AG10803 (cell line): ENCODE data around the gene SGF29.

ENCODE experiments used
- DNase-seq: peaks from one replicate; pipeline ENCODE4 v3.0.0; 2010; ENCODE audit warnings: low read depth
- H3K4me3 ChIP-seq: 2 replicates; pipeline ENCODE4 v1.5.1; 2011; ENCODE audit warnings: mild to moderate bottlenecking, low read length, control low read depth
- CTCF ChIP-seq: conservative IDR thresholded peaks from 2 replicates; pipeline ENCODE4 v1.5.1; 2011; ENCODE audit warnings: mild to moderate bottlenecking, low read length, control low read depth, inconsistent platforms

Gene SGF29

DNA sequence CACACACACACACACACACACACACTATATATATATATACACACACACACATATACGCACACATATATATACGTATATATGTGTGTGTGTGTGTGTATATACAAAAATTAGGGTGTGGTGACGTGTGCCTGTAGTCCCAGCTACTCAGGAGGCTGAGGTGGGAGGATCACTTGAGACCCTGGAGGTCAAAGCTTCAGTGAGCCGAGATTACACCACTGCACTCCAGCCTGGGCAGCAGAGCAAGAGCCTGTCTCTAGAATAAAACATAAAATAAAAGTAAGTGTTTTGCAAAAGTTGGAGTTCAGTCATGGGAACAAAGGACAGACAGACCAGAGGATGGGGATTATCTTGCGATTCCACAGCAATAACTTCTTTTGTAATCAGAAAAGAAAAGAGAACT, 25.7 kb upstream of the SGF29 start:
- no peak for DNase-seq
- no peak for TF ChIP-seq CTCF
- H3K4me3 ChIP-seq, result no peak overlapping the region

- H3K4me3 ChIP-seq, result no peak overlapping the region
- no peak for TF ChIP-seq CTCF
- DNase-seq, result no peak
Observed at GRCh38 chr16:28528463-28528867, 25.3 kb upstream of the SGF29 start.

- TF ChIP-seq CTCF, result no peak
- DNase-seq, result no peak
- H3K4me3 ChIP-seq, result no peak overlapping the region
Observed at GRCh38 chr16:28529124-28529523, 24.6 kb upstream of the SGF29 start.

- H3K4me3 ChIP-seq, result no peak overlapping the region
- peak; percentile 23 for DNase-seq
- no peak for TF ChIP-seq CTCF
Observed at GRCh38 chr16:28531777-28532744, 21.7 kb upstream of the SGF29 start.

DNA sequence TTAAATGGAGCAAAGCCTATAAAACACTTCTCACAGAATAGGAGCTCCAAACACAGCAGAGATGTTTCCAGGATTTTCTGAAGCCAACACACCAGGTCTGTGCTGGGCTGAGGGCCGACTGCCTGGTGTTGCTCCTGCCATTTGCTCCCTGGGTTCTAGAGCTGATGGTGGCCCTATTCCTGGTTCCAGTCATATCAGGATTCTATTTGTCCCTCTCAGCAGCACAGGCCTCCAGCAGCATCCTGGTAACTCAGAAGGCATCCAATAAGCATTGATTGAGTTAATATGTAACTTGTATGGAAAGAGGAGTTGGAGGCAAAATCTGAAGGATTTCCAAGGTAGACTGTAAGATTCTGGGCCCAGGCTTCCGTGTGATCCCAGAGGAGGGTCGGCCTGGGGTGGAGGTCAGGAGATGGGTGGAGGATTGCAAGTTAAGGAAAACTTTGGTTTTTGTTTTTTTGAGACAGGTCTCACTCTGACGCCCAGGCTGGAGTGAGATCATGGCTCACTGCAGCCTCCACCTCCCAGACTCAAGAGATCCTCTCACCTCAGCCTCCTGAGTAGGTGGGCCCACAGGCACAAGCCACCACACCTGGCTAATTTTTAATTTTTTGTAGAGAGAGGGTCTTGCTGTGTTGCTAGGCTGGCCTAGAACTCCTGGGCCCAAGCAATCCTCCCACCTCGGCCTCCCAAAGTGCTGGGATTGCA, 20.6 kb upstream of the SGF29 start:
- TF ChIP-seq CTCF, result no peak
- no peak overlapping the region for H3K4me3 ChIP-seq
- DNase-seq, result no peak

GRCh38 chr16:28534542-28535373, 19.0 kb upstream of the SGF29 start:
- H3K4me3 ChIP-seq, result no peak overlapping the region
- peak; percentile 89 for DNase-seq
- no peak for TF ChIP-seq CTCF
